Measurements from ENCODE around the gene NOM1. TPM values are rescaled to one million over a fixed set of nuclear protein-coding genes. Genes with fewer than 3 reads are reported as not detected.

Gene NOM1
- total and polyA plus RNA-seq, 2 donors (not counting 3 experiments of a cell fraction or from before 2014, with no cell fraction given), result 13.7 to 38.6 TPM

DNA sequence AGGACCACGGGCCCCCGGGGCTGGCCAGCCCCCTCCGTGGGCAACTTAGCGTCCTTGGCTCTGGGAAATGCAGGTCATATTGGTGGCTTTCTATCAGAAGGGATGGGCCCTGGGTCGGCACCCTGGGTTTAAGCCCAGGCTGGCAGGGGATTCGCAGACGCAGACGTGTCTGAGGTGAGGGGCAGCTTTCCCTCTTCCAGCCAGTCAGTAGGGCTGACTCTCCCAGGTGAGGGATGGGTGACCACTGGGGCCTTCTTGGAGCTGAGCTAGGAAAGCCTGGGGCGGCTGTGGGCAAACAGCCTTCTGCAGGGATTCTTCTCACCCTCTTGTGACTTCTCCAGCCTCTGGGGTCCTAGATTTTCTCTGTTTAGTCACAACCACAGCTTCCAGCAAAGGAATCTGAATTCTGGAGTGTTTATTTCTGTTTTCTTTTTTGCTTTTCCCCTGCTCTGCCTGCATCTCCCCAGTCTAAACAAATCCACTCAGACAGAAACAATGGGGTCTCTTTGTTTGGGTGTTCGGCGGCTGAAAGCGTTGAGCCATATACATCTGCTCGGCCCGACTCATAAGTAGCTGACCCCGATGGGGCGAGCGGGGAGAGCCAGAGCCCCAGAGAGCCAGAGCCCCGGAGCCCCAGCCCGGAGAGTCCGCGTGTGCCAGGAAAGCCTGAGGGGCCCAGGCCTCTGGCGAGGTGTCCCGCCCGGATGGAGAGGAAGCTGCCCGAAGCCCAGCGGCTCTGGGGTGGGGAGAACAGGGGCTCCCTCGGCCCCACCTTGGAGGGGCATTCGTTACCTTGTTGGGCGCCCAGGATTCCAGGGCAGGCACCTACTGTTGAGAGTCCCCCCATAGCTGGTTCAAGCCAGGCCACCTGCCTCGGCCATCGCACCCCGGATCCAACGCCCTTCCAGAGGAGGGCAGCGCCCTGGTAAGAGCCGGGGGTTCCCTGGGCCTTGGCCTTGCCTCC lies 59.0 kb downstream of the NOM1 start:
- H3K79me2 ChIP-seq (ENCODE audit: control insufficient read depth, insufficient read depth, low read length), result no peaks in the 10 kb centered on the region
- TF ChIP-seq GATA2 (IDR thresholded peaks at IDR 0.05; ENCODE audit: insufficient read depth, insufficient read length, low read depth, low read length) (no peak), EZH2 (IDR thresholded peaks at IDR 0.05; ENCODE audit: borderline replicate concordance, low read depth, low read length, severe bottlenecking) (peak; percentile 82)
- H3K9me3 ChIP-seq (replicated peaks; ENCODE audit: control insufficient read depth, insufficient read depth, low read length), result no peaks in the 10 kb centered on the region
- no TSS peak for BruUV-seq (replicated peaks)
- H3K27me3 ChIP-seq (ENCODE audit: control insufficient read depth in 2 of 2, insufficient read depth in 2 of 2, low read length in 2 of 2), result peaks cover 71 to 96% of the 10 kb centered on the region in 2 experiments
- H2AFZ ChIP-seq (ENCODE audit: low read depth, low read length), result no peak overlapping the region
- ChIA-PET CTCF (no interaction called here), POLR2A (no interaction called here)
- dilution Hi-C loops (cut with MboI; ENCODE audit: extremely low pct_ligation_motif_present, low sequenced_read_pairs), result no loop called here
- no peak overlapping the region for H3K4me3 ChIP-seq (replicated peaks in 1 of 3; ENCODE audit: insufficient read depth in 1 of 3, low read depth in 1 of 3, low read length in 3 of 3)
- no peak for DNase-seq (ENCODE audit: low read depth, low spot score)
- no peak overlapping the region for H3K4me2 ChIP-seq (ENCODE audit: insufficient read depth, low read length)
- no peaks in the 10 kb centered on the region for H4K20me1 ChIP-seq (replicated peaks; ENCODE audit: control insufficient read depth, extremely low read depth, insufficient read depth, low read length)
- no peaks in the 10 kb centered on the region for H3K4me1 ChIP-seq (ENCODE audit: control insufficient read depth, extremely low read depth, insufficient read depth, low read length)
- H3K9ac ChIP-seq (replicated peaks; ENCODE audit: extremely low read depth, insufficient read depth, low read length), result no peak overlapping the region
- H3K27ac ChIP-seq (ENCODE audit: insufficient read depth, low read depth, low read length), result no peak overlapping the region
- H3K9me1 ChIP-seq (replicated peaks; ENCODE audit: control insufficient read depth, extremely low read depth, insufficient read depth, low read length), result no peaks in the 10 kb centered on the region
- FAIRE-seq, result no peak
- intact Hi-C loops (cut with micrococcal nuclease), result no loop called here
- H3K36me3 ChIP-seq (ENCODE audit: control insufficient read depth in 2 of 2, extremely low read depth in 1 of 2, insufficient read depth in 2 of 2, low read length in 2 of 2), result no peaks in the 10 kb centered on the region

DNA sequence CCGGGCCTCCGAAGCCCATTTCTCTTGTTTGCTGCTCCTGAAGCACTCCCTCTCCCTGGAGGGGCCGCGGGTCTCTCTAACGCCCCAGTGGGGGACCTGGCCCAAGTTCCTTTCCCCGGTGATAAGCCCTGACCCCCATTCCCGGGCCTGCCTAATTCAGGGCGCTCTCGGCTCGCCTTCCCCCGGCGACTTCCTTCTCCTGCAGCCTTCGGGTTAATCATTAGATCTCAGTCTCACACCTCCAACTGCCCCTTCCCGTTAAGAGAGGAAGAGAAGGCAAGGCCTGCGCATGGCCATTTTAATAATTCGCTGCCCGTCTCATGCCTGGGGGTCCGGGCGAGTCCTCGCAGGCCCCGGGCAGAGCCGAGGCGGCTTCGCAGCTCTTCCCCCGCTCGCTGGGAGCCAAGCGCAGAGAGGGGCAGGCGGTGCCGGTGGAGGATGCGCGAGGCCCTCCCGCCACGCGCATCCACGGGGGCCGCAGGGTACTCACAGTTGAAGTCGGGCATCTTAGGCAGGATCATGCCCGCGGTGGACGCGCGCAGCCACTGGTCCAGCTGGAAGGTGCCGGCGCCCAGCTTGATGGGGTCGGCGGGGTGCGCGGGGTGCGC lies 59.8 kb downstream of the NOM1 start:
- ChIA-PET POLR2A (no interaction called here), CTCF (no interaction called here)
- Histone ChIP-seq H3K27ac (ENCODE audit: insufficient read depth, low read depth, low read length) (no peak overlapping the region), H3K79me2 (ENCODE audit: control insufficient read depth, insufficient read depth, low read length) (no peaks in the 10 kb centered on the region), H4K20me1 (replicated peaks; ENCODE audit: control insufficient read depth, extremely low read depth, insufficient read depth, low read length) (no peaks in the 10 kb centered on the region), H3K9me3 (replicated peaks; ENCODE audit: control insufficient read depth, insufficient read depth, low read length) (no peaks in the 10 kb centered on the region), H3K27me3 (ENCODE audit: control insufficient read depth in 2 of 2, insufficient read depth in 2 of 2, low read length in 2 of 2) (peaks cover 73 to 96% of the 10 kb centered on the region in 2 experiments), H3K4me1 (ENCODE audit: control insufficient read depth, extremely low read depth, insufficient read depth, low read length) (no peaks in the 10 kb centered on the region), H3K36me3 (ENCODE audit: control insufficient read depth in 2 of 2, extremely low read depth in 1 of 2, insufficient read depth in 2 of 2, low read length in 2 of 2) (no peaks in the 10 kb centered on the region), H3K9ac (replicated peaks; ENCODE audit: extremely low read depth, insufficient read depth, low read length) (no peak overlapping the region), H3K9me1 (replicated peaks; ENCODE audit: control insufficient read depth, extremely low read depth, insufficient read depth, low read length) (no peaks in the 10 kb centered on the region), H3K4me2 (ENCODE audit: insufficient read depth, low read length) (no peak overlapping the region), H2AFZ (ENCODE audit: low read depth, low read length) (no peak overlapping the region), H3K4me3 (replicated peaks in 1 of 3; ENCODE audit: insufficient read depth in 1 of 3, low read depth in 1 of 3, low read length in 3 of 3) (no peak overlapping the region)
- intact Hi-C loops (cut with micrococcal nuclease) (no loop called here), dilution Hi-C loops (cut with MboI; ENCODE audit: extremely low pct_ligation_motif_present, low sequenced_read_pairs) (no loop called here)
- BruUV-seq (replicated peaks), result no TSS peak
- DNase-seq (ENCODE audit: low read depth, low spot score), result no peak
- FAIRE-seq, result no peak
- TF ChIP-seq JUN (IDR thresholded peaks at IDR 0.05; ENCODE audit: borderline replicate concordance, insufficient read depth, insufficient read length, low read depth), result no peak
- no peak for TF ChIP-seq POLR2A (IDR thresholded peaks at IDR 0.05; ENCODE audit: low read depth, low read length)
- TF ChIP-seq, protein P1, sequence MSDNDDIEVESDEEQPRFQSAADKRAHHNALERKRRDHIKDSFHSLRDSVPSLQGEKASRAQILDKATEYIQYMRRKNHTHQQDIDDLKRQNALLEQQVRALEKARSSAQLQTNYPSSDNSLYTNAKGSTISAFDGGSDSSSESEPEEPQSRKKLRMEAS (IDR thresholded peaks at IDR 0.05; ENCODE audit: insufficient read depth, insufficient read length), result no peak
- TF ChIP-seq POLR2AphosphoS5 (IDR thresholded peaks at IDR 0.05; ENCODE audit: insufficient read depth, low read depth, low read length), result no peak
- TF ChIP-seq GATA2 (IDR thresholded peaks at IDR 0.05; ENCODE audit: insufficient read depth, insufficient read length, low read depth, low read length), result no peak
- peak; percentile 69 for TF ChIP-seq EZH2 (IDR thresholded peaks at IDR 0.05; ENCODE audit: borderline replicate concordance, low read depth, low read length, severe bottlenecking)
- TF ChIP-seq, protein P2, sequence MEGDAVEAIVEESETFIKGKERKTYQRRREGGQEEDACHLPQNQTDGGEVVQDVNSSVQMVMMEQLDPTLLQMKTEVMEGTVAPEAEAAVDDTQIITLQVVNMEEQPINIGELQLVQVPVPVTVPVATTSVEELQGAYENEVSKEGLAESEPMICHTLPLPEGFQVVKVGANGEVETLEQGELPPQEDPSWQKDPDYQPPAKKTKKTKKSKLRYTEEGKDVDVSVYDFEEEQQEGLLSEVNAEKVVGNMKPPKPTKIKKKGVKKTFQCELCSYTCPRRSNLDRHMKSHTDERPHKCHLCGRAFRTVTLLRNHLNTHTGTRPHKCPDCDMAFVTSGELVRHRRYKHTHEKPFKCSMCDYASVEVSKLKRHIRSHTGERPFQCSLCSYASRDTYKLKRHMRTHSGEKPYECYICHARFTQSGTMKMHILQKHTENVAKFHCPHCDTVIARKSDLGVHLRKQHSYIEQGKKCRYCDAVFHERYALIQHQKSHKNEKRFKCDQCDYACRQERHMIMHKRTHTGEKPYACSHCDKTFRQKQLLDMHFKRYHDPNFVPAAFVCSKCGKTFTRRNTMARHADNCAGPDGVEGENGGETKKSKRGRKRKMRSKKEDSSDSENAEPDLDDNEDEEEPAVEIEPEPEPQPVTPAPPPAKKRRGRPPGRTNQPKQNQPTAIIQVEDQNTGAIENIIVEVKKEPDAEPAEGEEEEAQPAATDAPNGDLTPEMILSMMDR (IDR thresholded peaks at IDR 0.05; ENCODE audit: extremely low read depth in 1 of 2, insufficient read depth in 1 of 2, low read depth in 1 of 2, low read length in 2 of 2), result no peak

Data from endothelial cell of umbilical vein (primary cell).